ENCODE data around the gene LARGE1. TPM values are rescaled to one million over a fixed set of nuclear protein-coding genes. Genes with fewer than 3 reads are reported as not detected.

Gene LARGE1
- total RNA-seq, 1 donor from 2014 or later: 35.5 TPM

- DNase-seq (ENCODE audit: low spot score in 2 of 2) (no peak), FAIRE-seq (no peak)
These were observed 695.4 kb downstream of the LARGE1 start for GRCh38 chr22:33224841-33225240.

Small RNA genes within 50 kb of the gene (small RNA-seq; reads per million reads assigned to genes)
- gene MIR4764: not detected
- not detected for gene SNORA50B

Measured in frontal cortex (tissue), 4 donors.